Endothelial cell of umbilical vein (primary cell): ENCODE measurements around the gene TCTN2. TPM values are rescaled to one million over a fixed set of nuclear protein-coding genes. Genes with fewer than 3 reads are reported as not detected.

Source experiments
- BruUV-seq: library from RNA; stranded (reverse); fragments of 400-500 nt; replicated peaks from 2 replicates; lab custom pipeline; 2021; lab: Mats Ljungman, UMichigan
- CTCF ChIA-PET: fragments of 300-600, 350-600 bp; sonication (Branson Sonifier 250); formaldehyde crosslinking; loops from one replicate; lab custom pipeline; 2021; ENCODE audit warnings: antibody characterized with exemption, inconsistent platforms; lab: Charles Lee
- POLR2A ChIA-PET: fragments of 300-600, 350-600 bp; sonication (Branson Sonifier 250); formaldehyde crosslinking; loops from one replicate; lab custom pipeline; 2021; ENCODE audit warnings: antibody characterized with exemption, inconsistent platforms; lab: Charles Lee
- DNase-seq: peaks from one replicate; pipeline ENCODE4 v3.0.0-alpha.2; 2011; ENCODE audit warnings: low read depth, low spot score
- FAIRE-seq: peaks from 2 replicates; lab custom pipeline; 2011; peaks lifted over from hg19 to GRCh38; lab: Jason Lieb, UNC
- H2AFZ ChIP-seq: 2 replicates; pipeline ENCODE4 v1.6.0; 2012; ENCODE audit warnings: low read depth, low read length, control low read depth, inconsistent platforms
- H3K27ac ChIP-seq: 2 replicates; pipeline ENCODE4 v1.5.1; 2011; ENCODE audit warnings: low read depth, mild to moderate bottlenecking, control low read depth, low read length, moderate library complexity; ENCODE audit not compliant: insufficient read depth
- H3K27me3 ChIP-seq, 2 experiments: 2 replicates each; pipeline versions ENCODE4 v1.6.0 to v1.6.1; 2011; ENCODE audit warnings: low read length in 2 of 2, mixed read lengths in 1 of 2; ENCODE audit not compliant: control insufficient read depth in 2 of 2, insufficient read depth in 2 of 2
- H3K36me3 ChIP-seq, 2 experiments: 2 replicates in 1 of 2; 3 replicates in 1 of 2; pipeline ENCODE4 v1.5.1; 2011; ENCODE audit warnings: low read length in 2 of 2, mild to moderate bottlenecking in 1 of 2, moderate library complexity in 1 of 2; ENCODE audit not compliant: control insufficient read depth in 2 of 2, insufficient read depth in 2 of 2; ENCODE audit errors: extremely low read depth in 1 of 2
- H3K4me1 ChIP-seq: 3 replicates; pipeline ENCODE4 v1.5.1; 2011; ENCODE audit warnings: mild to moderate bottlenecking, low read length; ENCODE audit not compliant: control insufficient read depth, insufficient read depth; ENCODE audit errors: extremely low read depth
- H3K4me2 ChIP-seq: 2 replicates; pipeline ENCODE4 v1.6.1; 2011; ENCODE audit warnings: low read length, control low read depth, mixed read lengths; ENCODE audit not compliant: insufficient read depth
- H3K4me3 ChIP-seq, 3 experiments: fragments of 200-600 bp in 1 of 3; sonication (generic), shearing (Covaris generic) in 1 of 3; replicated peaks in 1 of 3; 2 replicates each; pipeline ENCODE4 v1.5.1; 2011 to 2016; ENCODE audit warnings: control low read depth in 3 of 3, low read length in 3 of 3, mild to moderate bottlenecking in 2 of 3, inconsistent platforms in 1 of 3, low read depth in 1 of 3, moderate library complexity in 1 of 3; ENCODE audit not compliant: insufficient read depth in 1 of 3
- H3K79me2 ChIP-seq: 2 replicates; pipeline ENCODE4 v1.6.0; 2012; ENCODE audit warnings: low read length, inconsistent platforms; ENCODE audit not compliant: control insufficient read depth, insufficient read depth
- H3K9ac ChIP-seq: replicated peaks from 2 replicates; pipeline ENCODE3; 2011; ENCODE audit warnings: low read length, control low read depth; ENCODE audit not compliant: insufficient read depth; ENCODE audit errors: extremely low read depth
- H3K9me1 ChIP-seq: replicated peaks from 3 replicates; pipeline ENCODE4 v1.6.0; 2011; ENCODE audit warnings: mild to moderate bottlenecking, low read length; ENCODE audit not compliant: control insufficient read depth, insufficient read depth; ENCODE audit errors: extremely low read depth
- H3K9me3 ChIP-seq: replicated peaks from 2 replicates; pipeline ENCODE4 v1.5.1; 2012; ENCODE audit warnings: low read length, inconsistent platforms; ENCODE audit not compliant: control insufficient read depth, insufficient read depth
- H4K20me1 ChIP-seq: replicated peaks from 2 replicates; pipeline ENCODE3; 2011; ENCODE audit warnings: mild to moderate bottlenecking, low read length; ENCODE audit not compliant: control insufficient read depth, insufficient read depth; ENCODE audit errors: extremely low read depth
- EZH2 ChIP-seq: IDR thresholded peaks from 2 replicates; pipeline ENCODE4 v1.6.1; 2012; ENCODE audit warnings: borderline replicate concordance, low read depth, mild to moderate bottlenecking, moderate library complexity, low read length, inconsistent platforms; ENCODE audit not compliant: severe bottlenecking
- FOS ChIP-seq: IDR thresholded peaks from 2 replicates; pipeline ENCODE4 v1.6.1; 2011; ENCODE audit warnings: mild to moderate bottlenecking, low read length, moderate library complexity, borderline replicate concordance; ENCODE audit not compliant: insufficient read depth
- GATA2 ChIP-seq: IDR thresholded peaks from 2 replicates; pipeline ENCODE4 v1.7.0; 2011; ENCODE audit warnings: low read depth, mild to moderate bottlenecking, moderate library complexity, mixed read lengths, low read length; ENCODE audit not compliant: insufficient read length, insufficient read depth
- JUN ChIP-seq: IDR thresholded peaks from 2 replicates; pipeline ENCODE4 v1.6.1; 2011; ENCODE audit warnings: borderline replicate concordance, low read depth; ENCODE audit not compliant: insufficient read length, insufficient read depth
- MYC ChIP-seq: IDR thresholded peaks from one replicate; pipeline ENCODE4 v1.6.1; 2011; ENCODE audit warnings: mild to moderate bottlenecking, low read depth, low read length
- POLR2A ChIP-seq: IDR thresholded peaks from 2 replicates; pipeline ENCODE4 v1.6.1; 2012; ENCODE audit warnings: low read depth, mild to moderate bottlenecking, control low read depth, low read length
- POLR2AphosphoS5 ChIP-seq: IDR thresholded peaks from 2 replicates; pipeline ENCODE4 v1.6.1; 2012; ENCODE audit warnings: low read depth, mild to moderate bottlenecking, control low read depth, low read length, moderate library complexity; ENCODE audit not compliant: insufficient read depth
- dilution Hi-C: fragments of 300-500 bp; cut with MboI; formaldehyde crosslinking; loops from one replicate; pipeline ENCODE4 v1.15.0; 2019; ENCODE audit warnings: low sequenced_read_pairs; ENCODE audit not compliant: extremely low pct_ligation_motif_present
- intact Hi-C: fragments of 100-400 bp; cut with micrococcal nuclease; formaldehyde crosslinking; loops from one replicate; pipeline ENCODE4 v1.10.0; 2022
- polyA plus RNA-seq, 4 experiments: library from polyadenylated mRNA; depleted of rRNA in 3 of 4; stranded (reverse) in 3 of 4; unstranded in 1 of 4; fragments of >200 nt; gene quantifications; 2 replicates each; pipeline versions ENCODE4 v1.2.1 to v1.2.3, GENCODE V29; 2011 to 2012; ENCODE audit warnings: missing spikeins in 1 of 4
- total RNA-seq: library from RNA; stranded (reverse); gene quantifications from 2 replicates; pipeline ENCODE4 v1.2.3, GENCODE V29; 2021
- TF ChIP-seq, protein P1 (sequence below): IDR thresholded peaks from 2 replicates; pipeline ENCODE4 v1.6.1; 2011; ENCODE audit not compliant: insufficient read depth, insufficient read length
- TF ChIP-seq, protein P2 (sequence below), 2 donors: IDR thresholded peaks; 1 replicate in 1 of 2; 2 replicates in 1 of 2; pipeline ENCODE4 v1.5.1; 2011; ENCODE audit warnings: low read length in 2 of 2, mild to moderate bottlenecking in 2 of 2, moderate library complexity in 2 of 2, control low read depth in 1 of 2, inconsistent platforms in 1 of 2, low read depth in 1 of 2; ENCODE audit not compliant: insufficient read depth in 1 of 2; ENCODE audit errors: extremely low read depth in 1 of 2

Gene TCTN2
- total and polyA plus RNA-seq, 2 donors (not counting 3 experiments of a cell fraction or from before 2014, with no cell fraction given): 11.2 to 16.7 TPM

- no peak overlapping the region for H3K9ac ChIP-seq
- dilution Hi-C loops (no loop called here), intact Hi-C loops (no loop called here)
- no peaks in the 10 kb centered on the region for H3K9me1 ChIP-seq
- CTCF ChIA-PET: interaction anchor here (1.3 kb wide), 1 partner anchor 16 kb away, joined by 3 read pairs; no protein-coding TSS in a partner anchor
- H3K36me3 ChIP-seq: peaks cover 0 to 2% of the 10 kb centered on the region in 2 experiments
- H2AFZ ChIP-seq: no peak overlapping the region
- no peak for DNase-seq
- no peak for TF ChIP-seq GATA2
- TF ChIP-seq JUN: no peak
- TF ChIP-seq MYC: no peak
- no peak for TF ChIP-seq FOS
- BruUV-seq: no TSS peak
- no peak overlapping the region for H3K27ac ChIP-seq
- POLR2A ChIA-PET: no interaction called here
- no peak overlapping the region for H3K4me2 ChIP-seq
- no peak overlapping the region for H3K4me3 ChIP-seq
- FAIRE-seq: peak; percentile 46
- H3K79me2 ChIP-seq: no peaks in the 10 kb centered on the region
- no peaks in the 10 kb centered on the region for H3K4me1 ChIP-seq
- no peaks in the 10 kb centered on the region for H3K9me3 ChIP-seq
- no peaks in the 10 kb centered on the region for H3K27me3 ChIP-seq
- H4K20me1 ChIP-seq: no peaks in the 10 kb centered on the region
These were observed 5.9 kb downstream of the TCTN2 start for GRCh38 chr12:123676616-123677320.

GRCh38 chr12:123678981-123679380, 8.1 kb downstream of the TCTN2 start:
- peaks cover 0 to 2% of the 10 kb centered on the region in 2 experiments for H3K36me3 ChIP-seq
- DNase-seq (no peak), FAIRE-seq (no peak)
- H3K9ac ChIP-seq: no peak overlapping the region
- H3K9me1 ChIP-seq: no peaks in the 10 kb centered on the region
- ChIA-PET CTCF (no interaction called here), POLR2A (no interaction called here)
- no peak overlapping the region for H2AFZ ChIP-seq
- TF ChIP-seq GATA2: no peak
- TF ChIP-seq MYC: no peak
- TF ChIP-seq, protein P1, sequence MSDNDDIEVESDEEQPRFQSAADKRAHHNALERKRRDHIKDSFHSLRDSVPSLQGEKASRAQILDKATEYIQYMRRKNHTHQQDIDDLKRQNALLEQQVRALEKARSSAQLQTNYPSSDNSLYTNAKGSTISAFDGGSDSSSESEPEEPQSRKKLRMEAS: no peak
- TF ChIP-seq JUN: no peak
- no peak for TF ChIP-seq EZH2
- TF ChIP-seq POLR2AphosphoS5: no peak
- TF ChIP-seq, protein P2, sequence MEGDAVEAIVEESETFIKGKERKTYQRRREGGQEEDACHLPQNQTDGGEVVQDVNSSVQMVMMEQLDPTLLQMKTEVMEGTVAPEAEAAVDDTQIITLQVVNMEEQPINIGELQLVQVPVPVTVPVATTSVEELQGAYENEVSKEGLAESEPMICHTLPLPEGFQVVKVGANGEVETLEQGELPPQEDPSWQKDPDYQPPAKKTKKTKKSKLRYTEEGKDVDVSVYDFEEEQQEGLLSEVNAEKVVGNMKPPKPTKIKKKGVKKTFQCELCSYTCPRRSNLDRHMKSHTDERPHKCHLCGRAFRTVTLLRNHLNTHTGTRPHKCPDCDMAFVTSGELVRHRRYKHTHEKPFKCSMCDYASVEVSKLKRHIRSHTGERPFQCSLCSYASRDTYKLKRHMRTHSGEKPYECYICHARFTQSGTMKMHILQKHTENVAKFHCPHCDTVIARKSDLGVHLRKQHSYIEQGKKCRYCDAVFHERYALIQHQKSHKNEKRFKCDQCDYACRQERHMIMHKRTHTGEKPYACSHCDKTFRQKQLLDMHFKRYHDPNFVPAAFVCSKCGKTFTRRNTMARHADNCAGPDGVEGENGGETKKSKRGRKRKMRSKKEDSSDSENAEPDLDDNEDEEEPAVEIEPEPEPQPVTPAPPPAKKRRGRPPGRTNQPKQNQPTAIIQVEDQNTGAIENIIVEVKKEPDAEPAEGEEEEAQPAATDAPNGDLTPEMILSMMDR (IDR thresholded peaks at IDR 0.05; ENCODE audit: extremely low read depth in 1 of 2, insufficient read depth in 1 of 2, low read depth in 1 of 2, low read length in 2 of 2): no peak
- no peak for TF ChIP-seq POLR2A
- intact Hi-C loops: no loop called here
- no peaks in the 10 kb centered on the region for H4K20me1 ChIP-seq
- H3K4me2 ChIP-seq: no peak overlapping the region
- no peaks in the 10 kb centered on the region for H3K4me1 ChIP-seq
- no peak overlapping the region for H3K27ac ChIP-seq
- no peak overlapping the region for H3K4me3 ChIP-seq
- H3K79me2 ChIP-seq: no peaks in the 10 kb centered on the region
- H3K27me3 ChIP-seq: no peaks in the 10 kb centered on the region
- BruUV-seq: no TSS peak
- no peaks in the 10 kb centered on the region for H3K9me3 ChIP-seq
- dilution Hi-C loops: no loop called here
